NB4 (cell line): Measurements from ENCODE around the gene GLUD1.
"Not testable (repeated sequence)": the region's sequence is repeated elsewhere in the genome, so short reads cannot be mapped to it uniquely, and the experiment has no call there.

Experiments used
- TF ChIP-seq, protein P1 (sequence below): IDR thresholded peaks from one replicate; pipeline ENCODE4 v1.5.1; 2012; ENCODE audit warnings: low read depth, low read length
- TF ChIP-seq, protein P2 (sequence below): IDR thresholded peaks from 2 replicates; pipeline ENCODE4 v1.6.1; 2011; ENCODE audit warnings: low read depth, low read length

DNA sequence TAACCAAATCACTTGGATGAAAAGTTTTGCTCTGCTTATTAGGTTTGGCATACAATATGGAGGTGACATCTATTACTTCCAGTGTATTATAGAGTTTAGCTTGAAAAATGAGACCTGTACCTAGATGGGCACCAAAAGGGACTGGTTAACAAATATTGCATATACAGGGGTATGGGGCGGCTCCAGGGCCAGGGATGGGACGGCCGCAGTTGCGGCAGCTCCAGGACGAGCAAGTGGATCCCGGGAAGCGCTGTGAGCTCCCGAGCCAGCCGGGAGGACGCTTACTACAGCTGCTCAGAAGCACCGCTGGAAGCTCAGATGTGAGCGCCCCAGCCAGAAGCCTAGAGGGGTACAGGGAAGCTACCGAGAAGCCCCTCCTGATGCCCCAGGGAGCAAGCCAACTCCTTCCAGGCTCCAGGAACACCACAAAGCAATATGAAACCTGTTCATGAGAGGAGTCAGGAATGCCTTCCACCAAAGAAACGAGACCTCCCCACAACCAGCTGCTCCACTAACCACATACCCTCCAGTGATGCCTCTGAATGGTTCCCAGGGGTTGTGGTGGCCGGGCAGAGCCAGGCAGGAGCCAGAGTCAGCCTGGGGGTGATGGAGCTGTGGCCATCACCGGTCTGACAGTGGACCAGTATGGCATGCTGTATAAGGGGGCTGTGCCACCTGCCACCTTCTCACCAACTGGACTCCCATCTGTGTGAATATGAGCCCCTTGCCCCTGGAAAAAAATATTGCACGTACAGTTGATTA, 67.7 kb downstream of the GLUD1 start:
- TF ChIP-seq, protein P1, sequence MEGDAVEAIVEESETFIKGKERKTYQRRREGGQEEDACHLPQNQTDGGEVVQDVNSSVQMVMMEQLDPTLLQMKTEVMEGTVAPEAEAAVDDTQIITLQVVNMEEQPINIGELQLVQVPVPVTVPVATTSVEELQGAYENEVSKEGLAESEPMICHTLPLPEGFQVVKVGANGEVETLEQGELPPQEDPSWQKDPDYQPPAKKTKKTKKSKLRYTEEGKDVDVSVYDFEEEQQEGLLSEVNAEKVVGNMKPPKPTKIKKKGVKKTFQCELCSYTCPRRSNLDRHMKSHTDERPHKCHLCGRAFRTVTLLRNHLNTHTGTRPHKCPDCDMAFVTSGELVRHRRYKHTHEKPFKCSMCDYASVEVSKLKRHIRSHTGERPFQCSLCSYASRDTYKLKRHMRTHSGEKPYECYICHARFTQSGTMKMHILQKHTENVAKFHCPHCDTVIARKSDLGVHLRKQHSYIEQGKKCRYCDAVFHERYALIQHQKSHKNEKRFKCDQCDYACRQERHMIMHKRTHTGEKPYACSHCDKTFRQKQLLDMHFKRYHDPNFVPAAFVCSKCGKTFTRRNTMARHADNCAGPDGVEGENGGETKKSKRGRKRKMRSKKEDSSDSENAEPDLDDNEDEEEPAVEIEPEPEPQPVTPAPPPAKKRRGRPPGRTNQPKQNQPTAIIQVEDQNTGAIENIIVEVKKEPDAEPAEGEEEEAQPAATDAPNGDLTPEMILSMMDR: not testable (repeated sequence)
- TF ChIP-seq, protein P2, sequence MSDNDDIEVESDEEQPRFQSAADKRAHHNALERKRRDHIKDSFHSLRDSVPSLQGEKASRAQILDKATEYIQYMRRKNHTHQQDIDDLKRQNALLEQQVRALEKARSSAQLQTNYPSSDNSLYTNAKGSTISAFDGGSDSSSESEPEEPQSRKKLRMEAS: not testable (repeated sequence)
